Keratinocyte (primary cell): ENCODE measurements around the gene NOD2. TPM values are rescaled to one million over a fixed set of nuclear protein-coding genes. Genes with fewer than 3 reads are reported as not detected.

Experiments
- DNase-seq: peaks from one replicate; pipeline ENCODE4 v3.0.0-alpha.2; 2011; ENCODE audit warnings: low read depth, missing footprints, low spot score
- FAIRE-seq: peaks from 2 replicates; lab custom pipeline; 2011; peaks lifted over from hg19 to GRCh38; lab: Jason Lieb, UNC
- H2AFZ ChIP-seq: 2 replicates; pipeline ENCODE4 v1.6.0; 2012; ENCODE audit warnings: low read length, control low read depth, inconsistent platforms; ENCODE audit not compliant: control insufficient read depth
- H3K27ac ChIP-seq: 2 replicates; pipeline ENCODE4 v1.5.1; 2011; ENCODE audit warnings: low read length; ENCODE audit not compliant: control insufficient read depth, insufficient read depth
- H3K27me3 ChIP-seq: 3 replicates; pipeline ENCODE4 v1.6.0; 2011; ENCODE audit warnings: low read length; ENCODE audit not compliant: control insufficient read depth, insufficient read depth; ENCODE audit errors: extremely low read depth
- H3K36me3 ChIP-seq, 2 experiments: 2 replicates in 1 of 2; 3 replicates in 1 of 2; pipeline ENCODE4 v1.5.1; 2011; ENCODE audit warnings: low read length in 2 of 2, mild to moderate bottlenecking in 1 of 2; ENCODE audit not compliant: control insufficient read depth in 2 of 2, insufficient read depth in 2 of 2; ENCODE audit errors: extremely low read depth in 1 of 2
- H3K4me1 ChIP-seq: 3 replicates; pipeline ENCODE4 v1.5.1; 2011; ENCODE audit warnings: low read length; ENCODE audit not compliant: control insufficient read depth, insufficient read depth; ENCODE audit errors: extremely low read depth
- H3K4me2 ChIP-seq: 3 replicates; pipeline ENCODE4 v1.6.0; 2011; ENCODE audit warnings: low read depth, low read length; ENCODE audit not compliant: control insufficient read depth, insufficient read depth; ENCODE audit errors: extremely low read depth
- H3K4me3 ChIP-seq, 3 experiments: fragments of 200-600 bp in 1 of 3; sonication (generic) in 1 of 3; 2 replicates in 2 of 3; 3 replicates in 1 of 3; pipeline ENCODE4 v1.5.1; 2011 to 2016; ENCODE audit warnings: low read length in 3 of 3, mild to moderate bottlenecking in 3 of 3, control low read depth in 2 of 3, inconsistent platforms in 1 of 3, low read depth in 1 of 3, mixed read lengths in 1 of 3, mixed run types in 1 of 3, moderate library complexity in 1 of 3; ENCODE audit not compliant: control insufficient read depth in 2 of 3, insufficient read depth in 2 of 3; ENCODE audit errors: extremely low read depth in 1 of 3
- H3K79me2 ChIP-seq: 2 replicates; pipeline ENCODE4 v1.6.0; 2012; ENCODE audit warnings: low read length; ENCODE audit not compliant: control insufficient read depth, insufficient read depth
- H3K9ac ChIP-seq: 3 replicates; pipeline ENCODE4 v1.6.0; 2011; ENCODE audit warnings: low read length; ENCODE audit not compliant: control insufficient read depth, insufficient read depth; ENCODE audit errors: extremely low read depth
- H3K9me1 ChIP-seq: 3 replicates; pipeline ENCODE4 v1.6.0; 2011; ENCODE audit warnings: low read length; ENCODE audit not compliant: control insufficient read depth, insufficient read depth; ENCODE audit errors: extremely low read depth
- H3K9me3 ChIP-seq: 2 replicates; pipeline ENCODE4 v1.5.1; 2012; ENCODE audit warnings: low read depth, low read length; ENCODE audit not compliant: control insufficient read depth
- H4K20me1 ChIP-seq: 3 replicates; pipeline ENCODE4 v1.6.0; 2011; ENCODE audit warnings: low read length; ENCODE audit not compliant: control insufficient read depth, insufficient read depth; ENCODE audit errors: extremely low read depth
- EZH2 ChIP-seq: IDR thresholded peaks from one replicate; pipeline ENCODE4 v1.6.1; 2012; ENCODE audit warnings: inconsistent platforms, mild to moderate bottlenecking, low read length, moderate library complexity
- dilution Hi-C: fragments of 300-500 bp; cut with MboI; formaldehyde crosslinking; loops from one replicate; pipeline ENCODE4 v1.7.0; 2020; ENCODE audit warnings: low sequenced_read_pairs; ENCODE audit not compliant: extremely low pct_ligation_motif_present
- polyA plus RNA-seq, 5 experiments: library from polyadenylated mRNA; depleted of rRNA in 3 of 5; stranded (reverse) in 3 of 5; stranded (forward) in 1 of 5; unstranded in 1 of 5; fragments of >200 nt; gene quantifications; 1 replicate in 1 of 5; 2 replicates in 3 of 5; 3 replicates in 1 of 5; pipeline versions ENCODE4 v1.2.1 to v1.2.3, GENCODE V29; 2011 to 2012; ENCODE audit warnings: missing spikeins in 2 of 5, low read depth in 1 of 5, low replicate concordance in 1 of 5
- TF ChIP-seq, protein P1 (sequence below), 3 experiments: IDR thresholded peaks in 1 of 3; conservative IDR thresholded peaks in 1 of 3; optimal IDR thresholded peaks in 1 of 3; 2 replicates in 2 of 3; 3 replicates in 1 of 3; pipeline versions ENCODE3 to v1.5.1; 2011; ENCODE audit warnings: low read length in 3 of 3, mild to moderate bottlenecking in 3 of 3, moderate library complexity in 2 of 3, control low read depth in 1 of 3, inconsistent platforms in 1 of 3; ENCODE audit not compliant: insufficient read depth in 2 of 3; ENCODE audit errors: extremely low read depth in 1 of 3

Gene NOD2
- polyA plus RNA-seq, 1 donor (not counting 4 experiments of a cell fraction or from before 2014, with no cell fraction given) = 0.80 TPM

DNA sequence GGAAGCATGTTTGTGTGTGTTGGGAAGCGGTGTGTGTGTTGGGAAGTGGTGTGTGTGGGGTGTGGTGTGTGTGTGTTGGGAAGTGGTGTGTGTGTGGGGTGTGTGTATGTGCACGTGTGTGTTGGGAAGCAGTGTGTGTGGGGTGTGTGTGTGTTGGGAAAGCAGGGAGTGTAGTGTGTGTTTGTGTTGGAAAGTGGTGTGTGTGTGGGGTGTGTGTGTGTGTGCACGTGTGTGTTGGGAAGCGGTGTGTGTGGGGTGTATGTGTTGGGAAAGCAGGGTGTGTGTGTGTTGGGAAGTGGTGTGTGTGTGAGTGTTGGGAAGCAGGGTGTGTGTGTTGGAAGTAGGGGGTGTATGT, 785 bp upstream of the NOD2 start:
- no peak overlapping the region for H2AFZ ChIP-seq
- H3K27me3 ChIP-seq = no peaks in the 10 kb centered on the region
- no peaks in the 10 kb centered on the region for H3K9me3 ChIP-seq
- no peak overlapping the region for H3K4me2 ChIP-seq
- H3K9me1 ChIP-seq = no peaks in the 10 kb centered on the region
- no peaks in the 10 kb centered on the region for H3K79me2 ChIP-seq
- no peaks in the 10 kb centered on the region for H3K36me3 ChIP-seq
- TF ChIP-seq, protein P1, sequence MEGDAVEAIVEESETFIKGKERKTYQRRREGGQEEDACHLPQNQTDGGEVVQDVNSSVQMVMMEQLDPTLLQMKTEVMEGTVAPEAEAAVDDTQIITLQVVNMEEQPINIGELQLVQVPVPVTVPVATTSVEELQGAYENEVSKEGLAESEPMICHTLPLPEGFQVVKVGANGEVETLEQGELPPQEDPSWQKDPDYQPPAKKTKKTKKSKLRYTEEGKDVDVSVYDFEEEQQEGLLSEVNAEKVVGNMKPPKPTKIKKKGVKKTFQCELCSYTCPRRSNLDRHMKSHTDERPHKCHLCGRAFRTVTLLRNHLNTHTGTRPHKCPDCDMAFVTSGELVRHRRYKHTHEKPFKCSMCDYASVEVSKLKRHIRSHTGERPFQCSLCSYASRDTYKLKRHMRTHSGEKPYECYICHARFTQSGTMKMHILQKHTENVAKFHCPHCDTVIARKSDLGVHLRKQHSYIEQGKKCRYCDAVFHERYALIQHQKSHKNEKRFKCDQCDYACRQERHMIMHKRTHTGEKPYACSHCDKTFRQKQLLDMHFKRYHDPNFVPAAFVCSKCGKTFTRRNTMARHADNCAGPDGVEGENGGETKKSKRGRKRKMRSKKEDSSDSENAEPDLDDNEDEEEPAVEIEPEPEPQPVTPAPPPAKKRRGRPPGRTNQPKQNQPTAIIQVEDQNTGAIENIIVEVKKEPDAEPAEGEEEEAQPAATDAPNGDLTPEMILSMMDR (optimal IDR thresholded peaks at IDR 0.05 in 1 of 3, IDR thresholded peaks at IDR 0.05 in 1 of 3, conservative IDR thresholded peaks at IDR 0.05 in 1 of 3; ENCODE audit: extremely low read depth in 1 of 3, insufficient read depth in 2 of 3, low read length in 3 of 3) = no peak
- no peak for TF ChIP-seq EZH2
- dilution Hi-C loops = no loop called here
- DNase-seq (no peak), FAIRE-seq (no peak)
- no peak overlapping the region for H3K27ac ChIP-seq
- H3K9ac ChIP-seq = no peak overlapping the region
- no peaks in the 10 kb centered on the region for H4K20me1 ChIP-seq
- H3K4me3 ChIP-seq = no peak overlapping the region
- peaks cover 19% of the 10 kb centered on the region for H3K4me1 ChIP-seq

DNA sequence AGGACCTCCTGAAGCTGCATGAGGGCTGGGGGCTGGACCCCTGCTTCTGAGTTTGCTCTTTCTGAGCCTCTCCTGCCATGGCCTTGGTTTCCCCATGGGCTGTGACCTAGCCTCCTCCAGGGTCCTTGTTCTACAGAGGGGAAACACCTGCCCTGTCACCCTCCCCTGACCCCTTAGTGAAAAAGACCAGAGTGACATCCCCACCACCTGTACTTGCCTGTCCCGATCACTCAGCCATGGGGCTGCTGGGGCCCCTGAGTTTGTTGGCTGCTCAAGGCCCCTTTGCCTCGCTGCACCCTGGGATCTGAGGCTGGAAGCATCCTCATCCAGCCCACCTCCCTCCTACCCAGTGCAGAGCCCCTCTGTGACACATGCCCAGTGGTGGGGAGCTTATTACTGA, 800 bp downstream of the NOD2 start:
- FAIRE-seq = no peak
- dilution Hi-C loops = no loop called here

More for the DNA sequence above, 800 bp downstream of the NOD2 start:
- Histone ChIP-seq H3K9me3 (no peaks in the 10 kb centered on the region), H3K9ac (no peak overlapping the region), H3K27ac (no peak overlapping the region), H4K20me1 (no peaks in the 10 kb centered on the region), H2AFZ (no peak overlapping the region), H3K4me3 (no peak overlapping the region), H3K4me1 (peaks cover 26% of the 10 kb centered on the region), H3K4me2 (no peak overlapping the region), H3K27me3 (no peaks in the 10 kb centered on the region), H3K36me3 (no peaks in the 10 kb centered on the region), H3K79me2 (no peaks in the 10 kb centered on the region), H3K9me1 (no peaks in the 10 kb centered on the region)
- TF ChIP-seq, protein P1 (optimal IDR thresholded peaks at IDR 0.05 in 1 of 3, IDR thresholded peaks at IDR 0.05 in 1 of 3, conservative IDR thresholded peaks at IDR 0.05 in 1 of 3; ENCODE audit: extremely low read depth in 1 of 3, insufficient read depth in 2 of 3, low read length in 3 of 3) = no peak
- no peak for TF ChIP-seq EZH2
- DNase-seq = no peak
